ENCODE measurements around the gene CMTR1. TPM values are rescaled to one million over a fixed set of nuclear protein-coding genes. Genes with fewer than 3 reads are reported as not detected.

Gene CMTR1
- total RNA-seq, 1 experiment from 2014 or later, result 28.7 TPM

GRCh38 chr6:37531026-37531425 lies 98.0 kb downstream of the CMTR1 start (continued):
- TF ChIP-seq CTCF (IDR thresholded peaks at IDR 0.05 in 2 of 3, conservative IDR thresholded peaks at IDR 0.05 in 1 of 3; ENCODE audit: borderline replicate concordance in 1 of 3, insufficient read depth in 1 of 3, low read depth in 2 of 3, low read length in 2 of 3) (no peak), POLR2AphosphoS5 (IDR thresholded peaks at IDR 0.05; ENCODE audit: low read depth, low read length) (no peak), ZNF274 (IDR thresholded peaks at IDR 0.05; ENCODE audit: low read depth, low read length) (no peak), ELF1 (IDR thresholded peaks at IDR 0.05; ENCODE audit: borderline replicate concordance, low read depth) (no peak), EGR1 (IDR thresholded peaks at IDR 0.05; ENCODE audit: low read depth) (no peak), ZFX (IDR thresholded peaks at IDR 0.05) (no peak)

Other genes starting within 250 kb of the CMTR1 start
- gene TBC1D22B, start 175.4 kb upstream of the CMTR1 start, total RNA-seq (2021; ENCODE audit: unreplicated experiment), result 9.1 TPM
- gene TMEM217, start 175.1 kb upstream of the CMTR1 start, total RNA-seq (2021; ENCODE audit: unreplicated experiment), result 0.98 TPM
- gene RNF8, start 79.2 kb upstream of the CMTR1 start, total RNA-seq (2021; ENCODE audit: unreplicated experiment), result 28.0 TPM
- gene CCDC167, start 66.7 kb downstream of the CMTR1 start, total RNA-seq (2021; ENCODE audit: unreplicated experiment), result 27.8 TPM

Measured in HCT116 (cell line).